Right lobe of liver (tissue), 4 donors: ENCODE measurements around the gene TARDBP.

Experiments
- CTCF ChIP-seq, 4 donors: fragments of 200-600 bp in 3 of 4; fragments of 450-650 bp in 1 of 4; IDR thresholded peaks; one replicate each; pipeline versions ENCODE4 v1.5.1 to v1.8.0; 2016 to 2022; ENCODE audit warnings: antibody characterized with exemption in 4 of 4, mild to moderate bottlenecking in 2 of 4
- POLR2A ChIP-seq: fragments of 450-650 bp; IDR thresholded peaks from one replicate; pipeline ENCODE4 v1.6.1; 2017; ENCODE audit warnings: antibody characterized with exemption, mild to moderate bottlenecking
- donor health status: DM: no; HTN: no; CAD: no.
- donor health status: DM: no; HTN: no; CAD: no.
- donor health status: DM: no; HTN: yes; CAD: no.

- no peak for TF ChIP-seq CTCF (IDR thresholded peaks at IDR 0.05)
- TF ChIP-seq POLR2A = no peak
Measured at GRCh38 chr1:11053758-11054137, 41.3 kb downstream of the TARDBP start.
